Astrocyte (in vitro differentiated cells and primary cell): ENCODE data around the gene DGKI. TPM values are rescaled to one million over a fixed set of nuclear protein-coding genes. Genes with fewer than 3 reads are reported as not detected.

Experiments
- DNase-seq: peaks from one replicate; pipeline ENCODE4 v3.0.0-alpha.2; 2010; ENCODE audit warnings: low read depth
- FAIRE-seq: peaks from 2 replicates; lab custom pipeline; 2011; peaks lifted over from hg19 to GRCh38; lab: Jason Lieb, UNC
- H2AFZ ChIP-seq: 2 replicates; pipeline ENCODE4 v1.6.0; 2012; ENCODE audit warnings: low read depth, low read length, inconsistent platforms
- H3K27ac ChIP-seq: 2 replicates; pipeline ENCODE4 v1.5.1; 2011; ENCODE audit warnings: low read depth, low read length, inconsistent platforms
- H3K27me3 ChIP-seq: 2 replicates; pipeline ENCODE4 v1.6.0; 2011; ENCODE audit warnings: low read length, inconsistent platforms; ENCODE audit not compliant: insufficient read depth
- H3K36me3 ChIP-seq: 2 replicates; pipeline ENCODE4 v1.5.1; 2011; ENCODE audit warnings: low read length, inconsistent platforms; ENCODE audit not compliant: insufficient read depth
- H3K4me1 ChIP-seq: 2 replicates; pipeline ENCODE4 v1.5.1; 2011; ENCODE audit warnings: low read length, inconsistent platforms; ENCODE audit not compliant: insufficient read depth
- H3K4me2 ChIP-seq: 2 replicates; pipeline ENCODE4 v1.6.0; 2012; ENCODE audit warnings: low read length, inconsistent platforms
- H3K4me3 ChIP-seq: 2 replicates; pipeline ENCODE4 v1.5.1; 2011; ENCODE audit warnings: low read depth, mild to moderate bottlenecking, low read length, inconsistent platforms; ENCODE audit not compliant: insufficient read depth
- H3K79me2 ChIP-seq: 2 replicates; pipeline ENCODE4 v1.6.0; 2012; ENCODE audit warnings: mild to moderate bottlenecking, low read length, inconsistent platforms; ENCODE audit not compliant: insufficient read depth
- H3K9ac ChIP-seq: 2 replicates; pipeline ENCODE4 v1.6.0; 2012; ENCODE audit warnings: mild to moderate bottlenecking, low read length, inconsistent platforms
- H3K9me3 ChIP-seq: 2 replicates; pipeline ENCODE4 v1.5.1; 2012; ENCODE audit warnings: low read depth, mild to moderate bottlenecking, low read length, inconsistent platforms; ENCODE audit not compliant: insufficient read depth
- H4K20me1 ChIP-seq: 2 replicates; pipeline ENCODE4 v1.6.0; 2012; ENCODE audit warnings: low read length, inconsistent platforms; ENCODE audit not compliant: insufficient read depth
- H3K27ac Mint-ChIP-seq: one replicate; pipeline ENCODE4 v1.8.0; 2021; ENCODE audit warnings: mild to moderate bottlenecking, mixed read lengths; ENCODE audit not compliant: unreplicated experiment
- H3K27me3 Mint-ChIP-seq: one replicate; pipeline ENCODE4 v1.8.0; 2021; ENCODE audit warnings: low read depth, mixed read lengths; ENCODE audit not compliant: unreplicated experiment
- H3K36me3 Mint-ChIP-seq: one replicate; pipeline ENCODE4 v1.8.0; 2021; ENCODE audit warnings: low read depth, mixed read lengths; ENCODE audit not compliant: unreplicated experiment
- H3K4me1 Mint-ChIP-seq: one replicate; pipeline ENCODE4 v1.8.0; 2021; ENCODE audit warnings: low read depth, mixed read lengths; ENCODE audit not compliant: unreplicated experiment
- H3K4me3 Mint-ChIP-seq: one replicate; pipeline ENCODE4 v1.8.0; 2021; ENCODE audit warnings: mild to moderate bottlenecking, moderate library complexity, mixed read lengths; ENCODE audit not compliant: unreplicated experiment
- H3K9me3 Mint-ChIP-seq: one replicate; pipeline ENCODE4 v1.8.0; 2021; ENCODE audit warnings: mild to moderate bottlenecking, mixed read lengths; ENCODE audit not compliant: unreplicated experiment
- EZH2 ChIP-seq: IDR thresholded peaks from 2 replicates; pipeline ENCODE4 v1.6.1; 2012; ENCODE audit warnings: mild to moderate bottlenecking, low read length, inconsistent platforms; ENCODE audit not compliant: insufficient read depth
- total RNA-seq: library from RNA; stranded (reverse); gene quantifications from 2 replicates; pipeline ENCODE4 v1.2.1, GENCODE V29; 2021
- TF ChIP-seq, protein P1 (sequence below): IDR thresholded peaks from 2 replicates; pipeline ENCODE4 v1.5.1; 2011; ENCODE audit warnings: low read depth, mild to moderate bottlenecking, inconsistent platforms, low read length, moderate library complexity; ENCODE audit not compliant: insufficient read depth

DGKI gene
- total RNA-seq, 1 donor from 2014 or later = 6.3 TPM

DNA sequence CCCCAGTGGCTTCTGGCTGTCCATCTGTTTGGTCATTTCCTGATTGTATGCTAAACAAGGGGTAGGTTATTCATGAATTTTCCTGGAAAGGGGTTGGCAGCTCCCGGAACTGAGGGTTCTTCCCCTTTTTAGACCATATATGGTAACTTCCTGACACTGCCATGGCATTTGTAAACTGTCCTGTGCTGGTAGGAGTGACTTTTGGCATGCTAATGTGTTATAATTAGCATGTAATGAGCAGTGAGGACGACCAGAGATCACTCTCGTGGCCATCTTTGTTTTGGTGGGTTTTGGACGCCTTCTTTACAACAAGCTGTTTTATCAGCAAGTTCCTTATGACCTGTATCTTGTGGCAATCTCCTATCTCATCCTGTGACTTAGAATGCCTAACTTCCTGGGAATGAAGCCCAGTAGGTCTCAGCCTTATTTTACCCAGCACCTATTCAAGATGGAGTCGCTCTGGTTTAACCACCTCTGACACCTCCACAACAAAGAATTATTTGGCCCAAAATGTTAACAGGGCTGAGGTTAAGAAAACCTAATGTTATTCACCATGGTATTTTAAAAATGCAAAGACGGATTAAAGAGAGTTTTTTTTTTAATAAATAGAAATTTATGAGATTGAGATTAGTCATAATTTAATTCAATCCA, 500.9 kb downstream of the DGKI start:
- Histone ChIP-seq H3K4me2 (no peak overlapping the region), H2AFZ (peak overlapping the region; percentile 32), H3K27ac (no peak overlapping the region), H3K4me1 (peaks cover 7% of the 10 kb centered on the region), H3K9ac (no peak overlapping the region), H3K27me3 (no peaks in the 10 kb centered on the region), H3K79me2 (peaks cover 6% of the 10 kb centered on the region), H4K20me1 (no peaks in the 10 kb centered on the region), H3K36me3 (no peaks in the 10 kb centered on the region), H3K4me3 (no peak overlapping the region), H3K9me3 (no peaks in the 10 kb centered on the region)
- Mint-ChIP-seq H3K4me1 (peaks cover 4% of the 10 kb centered on the region), H3K27me3 (no peaks in the 10 kb centered on the region), H3K36me3 (peaks cover 2% of the 10 kb centered on the region), H3K27ac (no peak overlapping the region), H3K9me3 (no peaks in the 10 kb centered on the region), H3K4me3 (no peak overlapping the region)
- DNase-seq = no peak
- TF ChIP-seq, protein P1, sequence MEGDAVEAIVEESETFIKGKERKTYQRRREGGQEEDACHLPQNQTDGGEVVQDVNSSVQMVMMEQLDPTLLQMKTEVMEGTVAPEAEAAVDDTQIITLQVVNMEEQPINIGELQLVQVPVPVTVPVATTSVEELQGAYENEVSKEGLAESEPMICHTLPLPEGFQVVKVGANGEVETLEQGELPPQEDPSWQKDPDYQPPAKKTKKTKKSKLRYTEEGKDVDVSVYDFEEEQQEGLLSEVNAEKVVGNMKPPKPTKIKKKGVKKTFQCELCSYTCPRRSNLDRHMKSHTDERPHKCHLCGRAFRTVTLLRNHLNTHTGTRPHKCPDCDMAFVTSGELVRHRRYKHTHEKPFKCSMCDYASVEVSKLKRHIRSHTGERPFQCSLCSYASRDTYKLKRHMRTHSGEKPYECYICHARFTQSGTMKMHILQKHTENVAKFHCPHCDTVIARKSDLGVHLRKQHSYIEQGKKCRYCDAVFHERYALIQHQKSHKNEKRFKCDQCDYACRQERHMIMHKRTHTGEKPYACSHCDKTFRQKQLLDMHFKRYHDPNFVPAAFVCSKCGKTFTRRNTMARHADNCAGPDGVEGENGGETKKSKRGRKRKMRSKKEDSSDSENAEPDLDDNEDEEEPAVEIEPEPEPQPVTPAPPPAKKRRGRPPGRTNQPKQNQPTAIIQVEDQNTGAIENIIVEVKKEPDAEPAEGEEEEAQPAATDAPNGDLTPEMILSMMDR = no peak
- TF ChIP-seq EZH2 = no peak
- no peak for FAIRE-seq

DNA sequence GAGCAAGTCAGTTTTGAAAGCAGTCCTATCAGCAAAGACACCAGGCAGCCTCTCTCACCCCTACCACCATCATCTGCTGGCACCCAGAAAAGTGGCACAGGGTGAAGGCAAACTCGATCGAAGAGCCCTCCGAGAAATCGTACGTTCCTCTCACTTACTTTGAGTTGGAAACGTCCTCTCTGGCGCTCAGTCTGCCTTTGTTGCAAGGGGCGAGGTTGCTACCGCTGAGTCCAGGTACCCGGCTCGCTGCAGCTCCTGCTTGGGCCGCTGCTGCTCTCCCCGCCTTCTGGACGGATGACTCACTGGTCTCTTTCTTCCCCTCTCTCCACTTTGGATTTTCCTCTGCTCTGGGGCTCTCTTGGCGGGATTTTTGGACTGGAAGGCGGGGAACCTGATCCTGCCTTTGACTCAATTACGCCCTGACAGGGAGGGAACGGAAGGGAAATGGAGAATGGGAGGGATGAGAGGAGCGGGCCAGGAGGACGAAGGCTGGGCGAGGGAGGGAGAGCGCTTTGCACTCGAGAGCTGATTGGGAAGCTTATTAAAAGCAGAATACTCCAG, 503.4 kb downstream of the DGKI start, which contains the start of gene PTN:
Gene PTN, minus strand, starts transcription at position 453 of the 561 bp plus-strand sequence. CDS start 88,760 bp downstream, outside the sequence.
- Histone ChIP-seq H3K36me3 (no peaks in the 10 kb centered on the region), H3K9ac (peak within 1 kb of the TSS; percentile 77), H3K27ac (peak within 1 kb of the TSS; percentile 29), H4K20me1 (no peaks in the 10 kb centered on the region), H3K4me3 (peak within 1 kb of the TSS; percentile 70), H3K79me2 (peaks cover 9% of the 10 kb centered on the region), H3K9me3 (no peaks in the 10 kb centered on the region), H2AFZ (peak within 1 kb of the TSS; percentile 87), H3K4me2 (peak within 1 kb of the TSS; percentile 88), H3K27me3 (no peaks in the 10 kb centered on the region), H3K4me1 (peaks cover 7% of the 10 kb centered on the region)
- no peaks in the 10 kb centered on the region for H3K27me3 Mint-ChIP-seq
- H3K36me3 Mint-ChIP-seq = peaks cover 2% of the 10 kb centered on the region
- no peaks in the 10 kb centered on the region for H3K9me3 Mint-ChIP-seq
- peaks cover 4% of the 10 kb centered on the region for H3K4me1 Mint-ChIP-seq
- peak; percentile 77 for DNase-seq
- peak within 1 kb of the TSS; percentile 86 for H3K4me3 Mint-ChIP-seq
- TF ChIP-seq EZH2 = no peak
- TF ChIP-seq, protein P1 = no peak
- no peak within 1 kb of the TSS for H3K27ac Mint-ChIP-seq
- FAIRE-seq = no peak

DNA sequence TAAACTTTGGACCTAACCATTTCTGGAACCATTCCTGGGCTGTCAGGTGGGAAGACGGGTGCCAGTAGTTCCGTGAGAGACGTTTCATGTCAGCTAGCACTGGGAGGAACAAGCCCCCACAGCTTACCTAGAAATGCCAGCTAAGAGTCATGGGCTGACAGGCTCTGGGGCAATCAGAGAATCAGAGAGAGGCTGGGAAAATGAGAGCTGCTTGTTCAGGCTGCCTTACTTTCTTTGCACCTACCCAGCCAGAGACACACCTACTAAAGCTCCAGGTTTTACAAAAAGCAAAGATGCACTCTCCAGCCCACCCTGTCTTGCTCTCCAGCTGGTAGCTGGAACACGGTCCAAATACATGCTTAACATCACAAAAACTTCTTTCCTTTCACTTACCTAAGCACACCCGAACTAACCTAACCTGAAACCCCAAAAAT, 503.9 kb downstream of the DGKI start:
- H3K27ac ChIP-seq = peak overlapping the region; percentile 29
- H3K9ac ChIP-seq = peak overlapping the region; percentile 77
- peak overlapping the region; percentile 86 for H3K4me3 Mint-ChIP-seq
- DNase-seq (no peak), FAIRE-seq (no peak)
- H3K9me3 Mint-ChIP-seq = no peaks in the 10 kb centered on the region
- TF ChIP-seq, protein P1 = no peak
- no peak for TF ChIP-seq EZH2
- H3K9me3 ChIP-seq = no peaks in the 10 kb centered on the region
- H3K4me2 ChIP-seq = peak overlapping the region; percentile 88
- peaks cover 7% of the 10 kb centered on the region for H3K4me1 ChIP-seq
- H4K20me1 ChIP-seq = no peaks in the 10 kb centered on the region
- H3K4me3 ChIP-seq = peak overlapping the region; percentile 70
- H3K36me3 ChIP-seq = no peaks in the 10 kb centered on the region
- peaks cover 9% of the 10 kb centered on the region for H3K79me2 ChIP-seq
- H2AFZ ChIP-seq = peak overlapping the region; percentile 87
- peaks cover 4% of the 10 kb centered on the region for H3K4me1 Mint-ChIP-seq
- no peaks in the 10 kb centered on the region for H3K27me3 ChIP-seq
- no peak overlapping the region for H3K27ac Mint-ChIP-seq
- peaks cover 2% of the 10 kb centered on the region for H3K36me3 Mint-ChIP-seq
- H3K27me3 Mint-ChIP-seq = no peaks in the 10 kb centered on the region
